ENCODE results near the gene DCPS.

DNA sequence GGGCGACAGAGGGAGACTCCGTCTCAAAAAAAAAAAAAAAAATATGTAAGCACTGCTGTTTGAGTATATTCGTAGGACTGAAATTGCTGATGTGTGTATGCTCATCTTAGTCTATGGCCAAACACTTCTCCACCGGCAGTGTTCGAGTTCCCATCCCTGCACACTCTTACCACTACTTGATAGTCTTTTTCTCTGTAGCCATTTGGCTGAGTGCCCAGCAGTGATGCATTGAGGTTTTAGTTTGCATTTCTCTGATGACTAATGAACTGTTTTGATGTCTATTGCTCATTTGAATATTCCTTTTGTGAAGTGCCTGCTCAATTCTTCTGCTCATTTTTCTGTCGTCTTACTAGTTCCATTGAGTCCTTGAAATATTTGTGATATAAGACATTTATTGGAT lies 19.0 kb upstream of the DCPS start:
- TF ChIP-seq, protein P1, sequence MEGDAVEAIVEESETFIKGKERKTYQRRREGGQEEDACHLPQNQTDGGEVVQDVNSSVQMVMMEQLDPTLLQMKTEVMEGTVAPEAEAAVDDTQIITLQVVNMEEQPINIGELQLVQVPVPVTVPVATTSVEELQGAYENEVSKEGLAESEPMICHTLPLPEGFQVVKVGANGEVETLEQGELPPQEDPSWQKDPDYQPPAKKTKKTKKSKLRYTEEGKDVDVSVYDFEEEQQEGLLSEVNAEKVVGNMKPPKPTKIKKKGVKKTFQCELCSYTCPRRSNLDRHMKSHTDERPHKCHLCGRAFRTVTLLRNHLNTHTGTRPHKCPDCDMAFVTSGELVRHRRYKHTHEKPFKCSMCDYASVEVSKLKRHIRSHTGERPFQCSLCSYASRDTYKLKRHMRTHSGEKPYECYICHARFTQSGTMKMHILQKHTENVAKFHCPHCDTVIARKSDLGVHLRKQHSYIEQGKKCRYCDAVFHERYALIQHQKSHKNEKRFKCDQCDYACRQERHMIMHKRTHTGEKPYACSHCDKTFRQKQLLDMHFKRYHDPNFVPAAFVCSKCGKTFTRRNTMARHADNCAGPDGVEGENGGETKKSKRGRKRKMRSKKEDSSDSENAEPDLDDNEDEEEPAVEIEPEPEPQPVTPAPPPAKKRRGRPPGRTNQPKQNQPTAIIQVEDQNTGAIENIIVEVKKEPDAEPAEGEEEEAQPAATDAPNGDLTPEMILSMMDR (IDR thresholded peaks at IDR 0.05), result no peak
- no peak for TF ChIP-seq POLR2A (IDR thresholded peaks at IDR 0.05)
- no peak for TF ChIP-seq POLR2AphosphoS5 (IDR thresholded peaks at IDR 0.05)
